Activated T-helper 1 cell treated with anti-CD3 and anti-CD28 coated beads, Interleukin-2, amount 50 U/mL, for 16 hours (primary cell): ENCODE data around the gene SH3PXD2A.

ENCODE experiments used
- DNase-seq, 2 donors: peaks; one replicate each; pipeline ENCODE4 v3.0.0-alpha.2; 2020; ENCODE audit warnings: low read depth in 1 of 2, low spot score in 1 of 2

SH3PXD2A gene

GRCh38 chr10:103691723-103692435 lies 163.5 kb downstream of the SH3PXD2A start:
- DNase-seq, result no peak

DNA sequence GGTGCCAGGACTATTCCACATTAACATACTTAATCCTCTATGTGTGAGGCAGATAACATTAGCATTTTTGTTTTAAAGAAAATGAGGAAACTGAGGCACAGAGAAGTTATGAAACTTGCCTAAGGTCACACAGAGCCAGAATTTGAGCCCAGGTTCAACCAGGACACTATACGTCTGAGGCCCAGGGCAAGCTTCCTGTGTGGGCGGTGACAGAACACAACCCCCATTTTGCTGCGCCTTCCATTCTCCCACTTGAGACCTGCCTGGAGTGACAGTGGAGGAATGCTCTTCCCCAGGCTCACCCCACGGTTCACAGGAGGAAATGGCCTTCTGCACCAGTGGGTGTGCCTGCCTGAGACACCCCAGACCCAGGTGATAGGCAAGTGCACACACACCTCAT lies 164.1 kb downstream of the SH3PXD2A start:
- DNase-seq, result no peak

DNA sequence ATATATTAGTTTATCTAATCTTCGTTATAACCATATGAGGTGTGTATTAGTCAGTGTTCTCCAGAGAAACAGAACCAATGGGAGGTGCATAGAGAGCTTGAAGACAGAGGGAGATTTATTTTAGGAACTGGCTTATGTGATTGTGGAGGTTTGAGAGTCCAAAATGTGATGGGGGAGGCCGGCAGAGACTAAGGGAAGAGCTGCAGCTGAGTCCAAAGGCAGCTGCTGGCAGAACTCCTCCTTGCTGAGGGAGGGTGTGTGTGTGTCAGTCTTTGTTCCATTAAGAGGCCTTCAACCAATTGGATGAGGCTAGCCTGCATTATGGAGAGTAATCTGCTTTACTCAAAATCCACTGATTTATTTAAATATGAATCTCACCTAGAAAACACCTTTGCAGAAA lies 165.1 kb downstream of the SH3PXD2A start:
- DNase-seq, result no peak

- DNase-seq, result no peak
These were observed 166.9 kb downstream of the SH3PXD2A start for GRCh38 chr10:103688491-103688890.

- no peak for DNase-seq
These were observed 167.7 kb downstream of the SH3PXD2A start for GRCh38 chr10:103687718-103688117.

DNA sequence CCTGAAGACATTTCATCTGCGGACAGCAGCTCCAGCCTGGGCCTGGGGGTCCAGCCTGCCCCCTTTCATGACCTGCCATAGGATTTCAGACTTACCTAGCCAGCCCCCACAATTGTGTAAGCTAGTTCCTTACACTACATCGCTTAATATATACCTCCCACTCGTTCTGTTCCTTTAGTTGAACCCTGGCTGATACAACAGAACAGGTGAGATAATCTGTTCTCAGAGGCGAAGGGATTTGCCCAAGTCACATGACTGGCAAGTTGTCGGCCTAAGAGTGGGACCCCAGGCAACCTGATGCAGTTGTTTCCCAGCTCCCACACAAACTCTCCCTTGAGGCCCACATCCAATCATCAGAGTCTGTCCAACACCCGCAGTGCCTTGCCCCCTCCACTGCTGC lies 168.2 kb downstream of the SH3PXD2A start:
- DNase-seq, result no peak

GRCh38 chr10:103685880-103686669 lies 169.3 kb downstream of the SH3PXD2A start:
- DNase-seq, result peak; percentile 52 to 62

GRCh38 chr10:103683851-103684250 lies 171.5 kb downstream of the SH3PXD2A start:
- DNase-seq, result no peak

DNA sequence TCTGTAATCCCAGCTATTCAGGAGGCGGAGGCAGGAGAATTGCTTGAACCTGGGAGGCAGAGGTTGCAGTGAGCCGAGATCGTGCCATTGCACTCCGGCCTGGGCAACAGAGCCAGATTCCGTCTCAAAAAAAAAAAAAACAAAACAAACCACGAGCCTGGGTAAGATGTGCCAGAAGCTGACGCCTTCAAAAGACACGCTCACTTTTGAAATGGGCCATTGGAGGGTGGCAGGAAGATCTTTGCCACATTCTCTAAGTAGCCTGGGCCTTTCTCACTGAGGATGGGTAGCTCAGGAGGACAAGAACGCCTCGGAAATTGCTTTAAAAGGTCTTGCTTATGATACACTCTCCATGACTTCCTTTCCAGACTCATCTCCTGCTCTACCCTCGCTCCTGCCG lies 172.7 kb downstream of the SH3PXD2A start:
- no peak for DNase-seq

- no peak for DNase-seq
These were observed 173.6 kb downstream of the SH3PXD2A start for GRCh38 chr10:103681617-103682399.

GRCh38 chr10:103680869-103681236 lies 174.5 kb downstream of the SH3PXD2A start:
- no peak for DNase-seq

GRCh38 chr10:103679096-103679790 lies 176.1 kb downstream of the SH3PXD2A start:
- no peak for DNase-seq

DNA sequence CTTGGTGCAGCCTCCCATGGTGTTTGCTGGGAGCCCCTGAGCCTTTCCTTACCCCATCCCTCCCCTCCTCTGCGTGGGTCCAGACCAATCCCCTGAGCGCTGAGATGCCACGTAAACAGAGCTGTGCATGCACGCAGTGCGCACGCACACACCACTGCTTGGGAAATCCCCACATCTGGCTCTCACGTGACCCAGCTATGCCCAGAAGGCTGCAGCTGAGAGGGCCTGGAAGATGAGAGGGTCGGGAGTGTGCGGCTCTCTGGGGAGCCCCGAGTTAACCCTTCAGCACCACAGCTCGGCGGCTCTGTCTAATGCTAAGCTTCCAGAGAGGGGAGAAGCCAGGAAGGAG lies 177.2 kb downstream of the SH3PXD2A start:
- peak; percentile 63 to 82 for DNase-seq

DNA sequence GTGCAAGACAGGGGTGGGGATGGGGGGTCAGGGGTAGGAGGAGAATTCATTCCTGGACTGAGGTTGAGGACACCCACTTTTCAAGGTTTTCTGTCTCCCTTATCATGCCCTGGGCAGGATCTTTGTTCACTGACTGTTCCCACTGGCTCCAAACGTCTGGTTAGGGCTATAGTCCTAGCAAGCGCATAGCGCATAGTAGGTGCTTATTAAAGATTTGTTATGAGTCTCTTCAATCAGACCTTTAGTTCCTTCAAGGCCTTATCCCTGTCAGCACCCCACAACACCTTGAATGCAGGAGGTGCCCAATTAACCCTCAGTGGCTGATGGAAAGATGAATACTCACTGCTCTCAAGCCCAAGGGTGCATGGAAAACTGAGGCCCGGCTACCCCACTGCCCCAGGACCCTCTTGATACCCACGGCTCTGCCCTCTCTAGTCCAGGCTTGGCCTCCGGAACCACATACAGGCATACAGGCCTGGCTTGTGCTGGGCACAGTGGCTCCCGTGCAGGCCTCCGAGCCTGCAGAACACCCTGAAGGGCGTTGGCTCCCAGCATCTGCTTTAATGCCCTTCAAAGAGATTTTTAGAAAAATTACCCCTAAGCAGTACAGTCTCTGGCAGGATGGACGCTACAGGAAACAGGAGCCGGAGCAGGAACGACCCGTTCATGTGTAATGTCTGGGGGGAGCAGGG lies 177.7 kb downstream of the SH3PXD2A start:
- DNase-seq, result no peak

GRCh38 chr10:103676851-103677417 lies 178.4 kb downstream of the SH3PXD2A start:
- no peak for DNase-seq

GRCh38 chr10:103676058-103676785 lies 179.2 kb downstream of the SH3PXD2A start:
- no peak for DNase-seq

GRCh38 chr10:103673606-103674005 lies 181.8 kb downstream of the SH3PXD2A start:
- no peak for DNase-seq

- DNase-seq, result no peak
These were observed 183.0 kb downstream of the SH3PXD2A start for GRCh38 chr10:103672345-103672744.

GRCh38 chr10:103671126-103671895 lies 184.1 kb downstream of the SH3PXD2A start:
- no peak for DNase-seq
